Tibial artery (tissue), 4 donors: ENCODE results near the gene EPHA5.

ENCODE experiments used
- DNase-seq, 2 donors: peaks; one replicate each; pipeline ENCODE4 v3.0.0-alpha.2; 2019
- H3K27ac ChIP-seq, 2 donors: fragments of 200-600 bp; sonication (generic) in 1 of 2; 1 replicate in 1 of 2; 2 replicates in 1 of 2; pipeline ENCODE4 v1.5.1; 2018 to 2019; ENCODE audit warnings: mild to moderate bottlenecking in 1 of 2
- H3K27me3 ChIP-seq, 2 donors: fragments of 200-600 bp; sonication (generic) in 1 of 2; one replicate each; pipeline versions ENCODE4 v1.5.1 to v1.6.0; 2016 to 2019
- H3K36me3 ChIP-seq, 3 donors: fragments of 200-600 bp; sonication (generic) in 2 of 3; one replicate each; pipeline ENCODE4 v1.5.1; 2016 to 2019; ENCODE audit warnings: mild to moderate bottlenecking in 2 of 3
- H3K4me1 ChIP-seq, 4 donors: fragments of 200-600 bp; sonication (generic) in 2 of 4; 1 replicate in 3 of 4; 2 replicates in 1 of 4; pipeline ENCODE4 v1.5.1; 2016 to 2019
- H3K4me3 ChIP-seq, 2 donors: fragments of 200-600 bp; sonication (generic) in 1 of 2; 1 replicate in 1 of 2; 2 replicates in 1 of 2; pipeline ENCODE4 v1.5.1; 2018 to 2019; ENCODE audit warnings: mild to moderate bottlenecking in 2 of 2
- H3K9me3 ChIP-seq, 3 donors: fragments of 200-600 bp; sonication (generic) in 1 of 3; one replicate each; pipeline ENCODE4 v1.5.1; 2016 to 2019
- CTCF ChIP-seq, 2 experiments: fragments of 200-600 bp in 1 of 2; fragments of 450-650 bp in 1 of 2; IDR thresholded peaks; one replicate each; pipeline ENCODE4 v1.5.1; 2017 to 2019; ENCODE audit warnings: antibody characterized with exemption in 2 of 2, mild to moderate bottlenecking in 1 of 2, moderate library complexity in 1 of 2
- intact Hi-C: fragments of 100-400 bp; cut with DNase I; formaldehyde crosslinking; loops from one replicate; pipeline ENCODE4 v1.15.0; 2023; ENCODE audit warnings: low total_unique reads

The EPHA5 gene

GRCh38 chr4:65391814-65392213, 278.5 kb downstream of the EPHA5 start:
- DNase-seq, result no peak
- Histone ChIP-seq H3K27ac (no peak overlapping the region), H3K4me3 (no peak overlapping the region), H3K36me3 (no peaks in the 10 kb centered on the region), H3K9me3 (no peaks in the 10 kb centered on the region), H3K4me1 (no peaks in the 10 kb centered on the region), H3K27me3 (no peaks in the 10 kb centered on the region)
- TF ChIP-seq CTCF (IDR thresholded peaks at IDR 0.05), result no peak
- intact Hi-C loops, result no loop called here

GRCh38 chr4:65391382-65391781, 278.9 kb downstream of the EPHA5 start:
- intact Hi-C loops, result no loop called here
- H3K36me3 ChIP-seq, result no peaks in the 10 kb centered on the region

GRCh38 chr4:65386927-65387326, 283.4 kb downstream of the EPHA5 start:
- Histone ChIP-seq H3K27me3 (no peaks in the 10 kb centered on the region), H3K4me1 (no peaks in the 10 kb centered on the region), H3K9me3 (no peaks in the 10 kb centered on the region), H3K36me3 (no peaks in the 10 kb centered on the region), H3K27ac (no peak overlapping the region), H3K4me3 (no peak overlapping the region)
- no peak for TF ChIP-seq CTCF (IDR thresholded peaks at IDR 0.05)
- DNase-seq, result no peak
- intact Hi-C loops, result no loop called here

More at GRCh38 chr4:65391382-65391781, 278.9 kb downstream of the EPHA5 start:
- no peak overlapping the region for H3K4me3 ChIP-seq
- no peaks in the 10 kb centered on the region for H3K4me1 ChIP-seq
- H3K27ac ChIP-seq, result no peak overlapping the region
- H3K9me3 ChIP-seq, result no peaks in the 10 kb centered on the region
- H3K27me3 ChIP-seq, result no peaks in the 10 kb centered on the region
- DNase-seq, result no peak
- TF ChIP-seq CTCF (IDR thresholded peaks at IDR 0.05), result no peak

GRCh38 chr4:65383589-65384305, 286.5 kb downstream of the EPHA5 start:
- H3K27ac ChIP-seq, result no peak overlapping the region
- H3K9me3 ChIP-seq, result no peaks in the 10 kb centered on the region
- no peaks in the 10 kb centered on the region for H3K27me3 ChIP-seq
- intact Hi-C loops, result no loop called here
- H3K36me3 ChIP-seq, result no peaks in the 10 kb centered on the region
- no peak for TF ChIP-seq CTCF (IDR thresholded peaks at IDR 0.05)
- H3K4me3 ChIP-seq, result no peak overlapping the region
- no peaks in the 10 kb centered on the region for H3K4me1 ChIP-seq
- no peak for DNase-seq

GRCh38 chr4:65381648-65382047, 288.6 kb downstream of the EPHA5 start:
- no peak for TF ChIP-seq CTCF (IDR thresholded peaks at IDR 0.05)
- no peak overlapping the region for H3K27ac ChIP-seq
- H3K27me3 ChIP-seq, result no peaks in the 10 kb centered on the region
- no peaks in the 10 kb centered on the region for H3K36me3 ChIP-seq
- DNase-seq, result no peak
- H3K4me1 ChIP-seq, result no peaks in the 10 kb centered on the region
- intact Hi-C loops, result no loop called here
- no peak overlapping the region for H3K4me3 ChIP-seq
- no peaks in the 10 kb centered on the region for H3K9me3 ChIP-seq

GRCh38 chr4:65370709-65371108, 299.6 kb downstream of the EPHA5 start:
- Histone ChIP-seq H3K4me3 (no peak overlapping the region), H3K36me3 (no peaks in the 10 kb centered on the region), H3K27me3 (no peaks in the 10 kb centered on the region), H3K4me1 (no peaks in the 10 kb centered on the region), H3K27ac (no peak overlapping the region), H3K9me3 (no peaks in the 10 kb centered on the region)
- no peak for DNase-seq
- intact Hi-C loops, result no loop called here
- TF ChIP-seq CTCF (IDR thresholded peaks at IDR 0.05), result no peak
